K562 (cell line): Measurements from ENCODE around the gene DKKL1. TPM values are rescaled to one million over a fixed set of nuclear protein-coding genes. Genes with fewer than 3 reads are reported as not detected.

ENCODE experiments used
- ARID2 ChIP-seq: fragments of 450-650 bp; IDR thresholded peaks from 2 replicates; pipeline ENCODE4 v1.6.1; 2017; ENCODE audit warnings: antibody characterized with exemption, mild to moderate bottlenecking
- CCNT2 ChIP-seq: IDR thresholded peaks from 2 replicates; pipeline ENCODE4 v1.6.1; 2011; ENCODE audit warnings: borderline replicate concordance, low read depth, mild to moderate bottlenecking, moderate library complexity, mixed read lengths, low read length; ENCODE audit not compliant: insufficient read length; ENCODE audit errors: extremely low read depth
- CREBBP ChIP-seq: IDR thresholded peaks from one replicate; pipeline ENCODE4 v1.6.1; 2012; ENCODE audit warnings: low read depth, mild to moderate bottlenecking, control low read depth, inconsistent platforms, low read length
- CTBP1 ChIP-seq: fragments of 450-650 bp; IDR thresholded peaks from 2 replicates; pipeline ENCODE4 v1.6.1; 2016; ENCODE audit warnings: borderline replicate concordance
- HNRNPLL ChIP-seq: fragments of 200-400 bp; formaldehyde crosslinking; IDR thresholded peaks from 2 replicates; pipeline ENCODE4 v1.6.1; 2017; ENCODE audit warnings: low read length, low read depth, mild to moderate bottlenecking; ENCODE audit not compliant: poor library complexity, severe bottlenecking
- KLF6 ChIP-seq: fragments of 250-450 bp; sonication (Bioruptor Pico); IDR thresholded peaks from 2 replicates; pipeline ENCODE4 v1.4.0; 2020; ENCODE audit warnings: mild to moderate bottlenecking, moderate library complexity, borderline replicate concordance
- MAX ChIP-seq: sonication (generic); formaldehyde crosslinking; IDR thresholded peaks from 2 replicates; pipeline ENCODE4 v1.9.0; 2022; ENCODE audit warnings: mild to moderate bottlenecking, missing genetic modification reagents
- MEIS2 ChIP-seq: fragments of 450-650 bp; IDR thresholded peaks from 2 replicates; pipeline ENCODE4 v1.6.1; 2014; ENCODE audit warnings: mild to moderate bottlenecking; ENCODE audit not compliant: partially characterized antibody
- MITF ChIP-seq: IDR thresholded peaks from 2 replicates; pipeline ENCODE4 v1.6.1; 2014; ENCODE audit warnings: antibody characterized with exemption
- MTA2 ChIP-seq: fragments of 450-650 bp; IDR thresholded peaks from 2 replicates; pipeline ENCODE4 v1.6.1; 2016; ENCODE audit warnings: low read depth
- NFXL1 ChIP-seq: fragments of 450-650 bp; formaldehyde crosslinking; IDR thresholded peaks from 2 replicates; pipeline ENCODE4 v1.4.0; 2021; ENCODE audit warnings: mild to moderate bottlenecking
- NR2C1 ChIP-seq, 2 experiments: fragments of 450-650 bp; IDR thresholded peaks; 2 replicates each; pipeline ENCODE4 v1.6.1; 2017; ENCODE audit warnings: mild to moderate bottlenecking in 2 of 2, antibody characterized with exemption in 1 of 2, inconsistent platforms in 1 of 2, missing compliant biosample characterization in 1 of 2, missing genetic modification characterization in 1 of 2
- NR4A1 ChIP-seq, 2 experiments: fragments of 250-450 bp in 1 of 2; fragments of 450-650 bp in 1 of 2; sonication (Bioruptor Pico) in 1 of 2; IDR thresholded peaks; 2 replicates each; pipeline versions ENCODE4 v1.4.0 to v1.6.1; 2016 to 2020; ENCODE audit warnings: mild to moderate bottlenecking in 2 of 2, missing compliant biosample characterization in 1 of 2, missing genetic modification characterization in 1 of 2, moderate library complexity in 1 of 2
- PHTF2 ChIP-seq: fragments of 250-450 bp; sonication (Bioruptor Pico); IDR thresholded peaks from 2 replicates; pipeline ENCODE4 v1.5.0; 2021; ENCODE audit warnings: mild to moderate bottlenecking
- RBM25 ChIP-seq: fragments of 200-400 bp; formaldehyde crosslinking; IDR thresholded peaks from 2 replicates; pipeline ENCODE4 v1.6.1; 2018; ENCODE audit warnings: low read length, low read depth, moderate library complexity; ENCODE audit not compliant: severe bottlenecking
- RBM39 ChIP-seq: fragments of 200-400 bp; formaldehyde crosslinking; optimal IDR thresholded peaks from 2 replicates; pipeline ENCODE3; 2018; ENCODE audit warnings: low read depth, low read length
- SMC3 ChIP-seq: conservative IDR thresholded peaks from 2 replicates; pipeline ENCODE4 v1.6.1; 2011; ENCODE audit warnings: low read depth, low read length, improper control_type of control experiment; ENCODE audit not compliant: insufficient read depth
- YBX1 ChIP-seq: fragments of 450-650 bp; IDR thresholded peaks from 2 replicates; pipeline ENCODE4 v1.7.1; 2016; ENCODE audit warnings: mild to moderate bottlenecking
- ZNF445 ChIP-seq: fragments of 250-450 bp; sonication (Bioruptor Pico); IDR thresholded peaks from 2 replicates; pipeline ENCODE4 v1.4.0; 2020; ENCODE audit warnings: low read depth, mild to moderate bottlenecking, moderate library complexity
- ZNF584 ChIP-seq: fragments of 200-800 bp; sonication (Bioruptor generic); IDR thresholded peaks from 2 replicates; pipeline ENCODE4 v1.6.1; 2016; ENCODE audit warnings: low read depth, mild to moderate bottlenecking, missing genetic modification characterization, missing compliant biosample characterization
- ZNF592 ChIP-seq: fragments of 450-650 bp; IDR thresholded peaks from 2 replicates; pipeline ENCODE4 v1.6.1; 2017; ENCODE audit warnings: antibody characterized with exemption, mild to moderate bottlenecking
- ZNF764 ChIP-seq: fragments of 250-450 bp; sonication (Bioruptor Pico); IDR thresholded peaks from 2 replicates; pipeline ENCODE4 v1.4.0; 2020; ENCODE audit warnings: low read depth, mild to moderate bottlenecking, moderate library complexity
- polyA plus RNA-seq, 8 experiments: library from polyadenylated mRNA; depleted of rRNA in 4 of 8; stranded (reverse) in 5 of 8; unstranded in 3 of 8; fragments of >200 nt; fragmentation: Nextera tagmentation in 2 of 8; fragmentation: Illumina TruSeq in 1 of 8; extraction: Ambion mirVana in 2 of 8; extraction: Trizol in 1 of 8; gene quantifications; 2 replicates each; pipeline versions ENCODE4 v1.2.1 to v1.2.3, GENCODE V29; 2011 to 2014; ENCODE audit warnings: inconsistent platforms in 1 of 8, missing spikeins in 1 of 8
- total RNA-seq, 7 experiments: library from RNA; depleted of rRNA in 6 of 7; stranded (reverse); fragments of >200 nt in 6 of 7; fragmentation: Illumina TruSeq in 2 of 7; extraction: Trizol in 2 of 7; gene quantifications; 2 replicates each; pipeline versions ENCODE4 v1.2.1 to v1.2.3, GENCODE V29; 2011 to 2021; ENCODE audit warnings: low replicate concordance in 1 of 7

Gene DKKL1
- total and polyA plus RNA-seq, 9 of the 15 experiments (the other 6 are each of a cell fraction or from before 2014, with no cell fraction given): 0.15 to 1.7 (median 0.52) TPM

- TF ChIP-seq ZNF764 (CRISPR knock-in tag): no peak
- TF ChIP-seq NR2C1 (IDR thresholded peaks at IDR 0.05): no peak
- TF ChIP-seq NR2C1 (tag; IDR thresholded peaks at IDR 0.05): peak; percentile 43; the same call in 1 of the 2 replicates
- TF ChIP-seq CCNT2: peak; percentile 63
- no peak for TF ChIP-seq ARID2
- no peak for TF ChIP-seq NFXL1 (CRISPR knock-in tag)
- peak; percentile 90 for TF ChIP-seq MEIS2
- TF ChIP-seq ZNF584 (CRISPR knock-in tag): no peak
- no peak for TF ChIP-seq CREBBP
- no peak for TF ChIP-seq ZNF592
- no peak for TF ChIP-seq RBM25
- TF ChIP-seq YBX1: no peak
- no peak for TF ChIP-seq NR4A1 (CRISPR knock-in tag; IDR thresholded peaks at IDR 0.05)
- no peak for TF ChIP-seq NR4A1 (tag; IDR thresholded peaks at IDR 0.05)
- TF ChIP-seq RBM39: no peak
- no peak; the same call in 1 of the 2 replicates for TF ChIP-seq KLF6 (CRISPR knock-in tag)
- no peak for TF ChIP-seq PHTF2 (CRISPR knock-in tag)
- peak; percentile 89 for TF ChIP-seq MITF
- no peak for TF ChIP-seq ZNF445 (CRISPR knock-in tag)
- peak; percentile 95 for TF ChIP-seq HNRNPLL
- peak; percentile 88 for TF ChIP-seq MAX (CRISPR knock-in tag)
- TF ChIP-seq CTBP1: peak; percentile 70; the same call in 1 of the 2 replicates
- 0 out of 2 replicates have a peak, but pooled peaks have one; percentile 30 for TF ChIP-seq SMC3
- no peak for TF ChIP-seq MTA2
Observed at GRCh38 chr19:49363268-49364082, at the start of gene DKKL1 (continued).
